Adrenal gland (tissue), 12 donors: ENCODE data around the gene BCAS3. TPM values are rescaled to one million over a fixed set of nuclear protein-coding genes. Genes with fewer than 3 reads are reported as not detected.

Experiments
- DNase-seq, 7 donors: peaks; one replicate each; pipeline ENCODE4 v3.0.0-alpha.2; 2019 to 2020
- H3K27ac ChIP-seq, 5 donors: fragments of 200-600 bp; sonication (generic) in 4 of 5; 1 replicate in 3 of 5; 2 replicates in 2 of 5; pipeline versions ENCODE4 v1.5.1 to v1.8.0; 2016 to 2020; ENCODE audit warnings: mild to moderate bottlenecking in 1 of 5
- H3K27me3 ChIP-seq: fragments of 200-600 bp; 2 replicates; pipeline ENCODE4 v1.8.0; 2021
- H3K36me3 ChIP-seq, 2 donors: fragments of 200-600 bp; replicated peaks in 1 of 2; 1 replicate in 1 of 2; 2 replicates in 1 of 2; pipeline versions ENCODE4 v1.5.1 to v1.8.0; 2018 to 2022
- H3K4me1 ChIP-seq, 2 donors: fragments of 200-600 bp; replicated peaks in 1 of 2; 1 replicate in 1 of 2; 2 replicates in 1 of 2; pipeline versions ENCODE4 v1.5.1 to v1.8.0; 2018 to 2021
- H3K4me3 ChIP-seq, 4 donors: fragments of 200-600 bp; sonication (generic) in 3 of 4; one replicate each; pipeline ENCODE4 v1.5.1; 2016 to 2018
- H3K9me3 ChIP-seq, 3 donors: fragments of 200-600 bp; sonication (generic) in 1 of 3; replicated peaks in 1 of 3; 1 replicate in 2 of 3; 2 replicates in 1 of 3; pipeline versions ENCODE4 v1.5.1 to v1.8.0; 2016 to 2021
- CTCF ChIP-seq, 6 experiments: fragments of 450-650 bp in 4 of 6; fragments of 200-600 bp in 2 of 6; sonication (generic) in 1 of 6; IDR thresholded peaks; 1 replicate in 5 of 6; 2 replicates in 1 of 6; pipeline versions ENCODE4 v1.5.1 to v1.8.0; 2016 to 2021; ENCODE audit warnings: antibody characterized with exemption in 6 of 6, mild to moderate bottlenecking in 2 of 6, moderate library complexity in 1 of 6
- POLR2A ChIP-seq, 2 donors: fragments of 450-650 bp; IDR thresholded peaks; one replicate each; pipeline ENCODE4 v1.6.1; 2017; ENCODE audit warnings: antibody characterized with exemption in 2 of 2, mild to moderate bottlenecking in 2 of 2, moderate library complexity in 1 of 2
- WGBS, 4 donors: extraction: QIAGEN DNeasy Blood & Tissue Kit in 2 of 4; methylation state at CpG; one replicate each; pipeline versions ENCODE4 v1.1.5 to v1.1.7; 2013 to 2017; 5-methylcytosine and 5-hydroxymethylcytosine counted together
- intact Hi-C, 2 donors: fragments of 100-400 bp; cut with DNase I; formaldehyde crosslinking; loops; one replicate each; pipeline versions ENCODE4 v1.14.1 to v1.15.0; 2022 to 2023
- polyA plus RNA-seq, 3 donors: library from polyadenylated mRNA; stranded (reverse); fragments of 200-250 nt in 2 of 3; fragments of 350-450 nt in 1 of 3; fragmentation: Illumina TruSeq in 1 of 3; extraction: RNeasy Lipid Tissue Mini Kit (QIAGEN cat#74804) in 1 of 3; gene quantifications; one replicate each; pipeline ENCODE4 v1.2.3, GENCODE V29; 2013 to 2014
- total RNA-seq, 9 donors: library from RNA; depleted of rRNA in 4 of 9; stranded (reverse); fragments of >200 nt in 4 of 9; fragments of 120-200 nt in 1 of 9; fragmentation: NEBNext Ultra II Directional in 1 of 9; extraction: Animal tissue kit (Norgen Biotek cat#: 25700) in 1 of 9; gene quantifications; one replicate each; pipeline versions ENCODE4 v1.1.0 to v1.2.4, GENCODE V29; 2013 to 2023
- donor health status: healthy with polysubstance abuse.
- donor health status: Bipolar disorder and iron deficiency.
- donor health status: DM: yes; HTN: yes; CAD: no.
- donor health status: DM: no; HTN: no; CAD: no.
- donor health status: DM: no; HTN: no; CAD: no.
- donor health status: DM: yes; HTN: yes; CAD: no.

BCAS3 gene
- total and polyA plus RNA-seq, 12 donors: 9.4 to 105 (median 29.0) TPM

- DNase-seq: peak in 4 of 7 donors; percentile 14 to 51 (median 24)
- Histone ChIP-seq H3K4me3 (peak overlapping the region in 1 of 4 donors; percentile 76), H3K27ac (peak overlapping the region in 2 of 5 donors; percentile 62 to 73), H3K9me3 (no peaks in the 10 kb centered on the region), H3K27me3 (peaks cover 24% of the 10 kb centered on the region), H3K36me3 (peaks cover 0 to 8% of the 10 kb centered on the region in 2 donors), H3K4me1 (peaks cover 5 to 48% of the 10 kb centered on the region in 2 donors)
- TF ChIP-seq CTCF (IDR thresholded peaks at IDR 0.05): no peak
- TF ChIP-seq POLR2A (IDR thresholded peaks at IDR 0.05): no peak
- 65 to 74% (median 68%) methylated on average over 12 to 41 of the region's 41 CpGs for WGBS, 4 donors
- intact Hi-C loops: no loop called here
These were observed 730.7 kb downstream of the BCAS3 start for GRCh38 chr17:61408151-61409041.

- peaks cover 13% of the 10 kb centered on the region for H3K27me3 ChIP-seq
- intact Hi-C loops: loop anchor here in 1 of 2 donors (10.0 kb wide), 1 partner anchor 145 kb away; no protein-coding TSS in a partner anchor
- peak overlapping the region in 3 of 5 donors; percentile 34 to 91 (median 88) for H3K27ac ChIP-seq
- H3K9me3 ChIP-seq: no peaks in the 10 kb centered on the region
- H3K36me3 ChIP-seq: peaks cover 0 to 8% of the 10 kb centered on the region in 2 donors
- H3K4me3 ChIP-seq: peak overlapping the region in 3 of 4 donors; percentile 18 to 76 (median 42)
- WGBS, 4 donors: 2 to 12% (median 8%) methylated on average over 21 to 73 of the region's 73 CpGs
- peaks cover 2 to 47% of the 10 kb centered on the region in 2 donors for H3K4me1 ChIP-seq
- TF ChIP-seq POLR2A (IDR thresholded peaks at IDR 0.05): peak in 1 of 2 donors; percentile 7
- TF ChIP-seq CTCF (IDR thresholded peaks at IDR 0.05): peak in 3 of 6 experiments; percentile 44 to 73 (median 46)
- DNase-seq: peak; percentile 55 to 73 (median 65)
These were observed 731.9 kb downstream of the BCAS3 start for GRCh38 chr17:61409301-61410112.

GRCh38 chr17:61410141-61411010 lies 732.7 kb downstream of the BCAS3 start:
- peaks cover 0 to 6% of the 10 kb centered on the region in 2 donors for H3K36me3 ChIP-seq
- H3K4me1 ChIP-seq: peaks cover 0 to 43% of the 10 kb centered on the region in 2 donors
- H3K9me3 ChIP-seq: no peaks in the 10 kb centered on the region
- peak; percentile 54 to 92 (median 74) for DNase-seq
- H3K27ac ChIP-seq: peak overlapping the region in 4 of 5 donors; percentile 68 to 91 (median 87)
- H3K4me3 ChIP-seq: peak overlapping the region in 2 of 4 donors; percentile 46 to 76
- 26 to 51% (median 39%) methylated on average over 5 to 48 of the region's 48 CpGs for WGBS, 4 donors
- H3K27me3 ChIP-seq: peaks cover 4% of the 10 kb centered on the region
- intact Hi-C loops: loop anchor here in 1 of 2 donors (10.0 kb wide), 1 partner anchor 144 kb away; no protein-coding TSS in a partner anchor
- TF ChIP-seq CTCF (IDR thresholded peaks at IDR 0.05) (peak in 5 of 6 experiments; percentile 8 to 55 (median 49)), POLR2A (IDR thresholded peaks at IDR 0.05) (no peak)
